Small intestine (tissue), 16 donors: ENCODE results near the gene OTOR. TPM values are rescaled to one million over a fixed set of nuclear protein-coding genes. Genes with fewer than 3 reads are reported as not detected.

Experiments used
- DNase-seq, 2 donors: peaks; one replicate each; pipeline versions ENCODE4 v3.0.0 to v3.0.0-alpha.2; 2013
- FAIRE-seq: peaks from 2 replicates; lab custom pipeline; 2012; peaks lifted over from hg19 to GRCh38; lab: Jason Lieb, UNC
- H3K27ac ChIP-seq, 3 donors: one replicate each; pipeline ENCODE4 v1.5.1; 2013; ENCODE audit warnings: low read length in 2 of 3, mild to moderate bottlenecking in 2 of 3, control low read depth in 1 of 3, inconsistent platforms in 1 of 3, low read depth in 1 of 3, moderate library complexity in 1 of 3
- H3K27me3 ChIP-seq, 3 donors: one replicate each; pipeline ENCODE4 v1.6.1; 2013; ENCODE audit warnings: low read length in 3 of 3, inconsistent platforms in 1 of 3; ENCODE audit not compliant: control insufficient read depth in 3 of 3, insufficient read depth in 3 of 3
- H3K36me3 ChIP-seq, 3 donors: one replicate each; pipeline ENCODE4 v1.6.1; 2013; ENCODE audit warnings: low read length in 3 of 3, inconsistent platforms in 1 of 3, low read depth in 1 of 3, mild to moderate bottlenecking in 1 of 3, moderate library complexity in 1 of 3; ENCODE audit not compliant: control insufficient read depth in 3 of 3, insufficient read depth in 2 of 3
- H3K4me1 ChIP-seq, 3 donors: one replicate each; pipeline ENCODE4 v1.6.1; 2013; ENCODE audit warnings: low read length in 2 of 3, inconsistent platforms in 1 of 3, low read depth in 1 of 3, mild to moderate bottlenecking in 1 of 3, moderate library complexity in 1 of 3; ENCODE audit not compliant: control insufficient read depth in 3 of 3, insufficient read depth in 2 of 3
- H3K4me3 ChIP-seq, 3 donors: one replicate each; pipeline ENCODE4 v1.5.1; 2013; ENCODE audit warnings: low read length in 3 of 3, control low read depth in 1 of 3, inconsistent platforms in 1 of 3, low read depth in 1 of 3, mild to moderate bottlenecking in 1 of 3, moderate library complexity in 1 of 3
- H3K9me3 ChIP-seq, 2 donors: one replicate each; pipeline ENCODE4 v1.6.1; 2013; ENCODE audit warnings: low read depth in 1 of 2, low read length in 1 of 2; ENCODE audit not compliant: control insufficient read depth in 2 of 2, insufficient read depth in 1 of 2
- WGBS, 3 donors: extraction: QIAGEN DNeasy Blood & Tissue Kit; methylation state at CpG; one replicate each; pipeline ENCODE4 v1.1.7; 2013; 5-methylcytosine and 5-hydroxymethylcytosine counted together
- long read RNA-seq, 10 donors: transcript quantifications; one replicate each; lab custom pipeline, GENCODE V29; 2026
- polyA plus RNA-seq, 4 donors: library from polyadenylated mRNA; stranded (reverse) in 3 of 4; unstranded in 1 of 4; fragments of 200-250 nt in 3 of 4; fragments of 120-200 nt in 1 of 4; gene quantifications; one replicate each; pipeline versions ENCODE4 v1.2.1 to v1.2.3, GENCODE V29; 2013
- donor health status: healthy with polysubstance abuse.
- donor health status: control.
- donor health status: control.
- donor health status: Bipolar disorder and iron deficiency.
- donor health status: healthy.

Gene OTOR
- not detected for polyA plus RNA-seq
- long read RNA-seq, donor 1 = 0 reads
- long read RNA-seq, donor 2 = 0 reads
- long read RNA-seq, donor 3 = 0 reads
- long read RNA-seq, donor 4 = 0 reads
- long read RNA-seq, donor 5 = 0 reads
- long read RNA-seq, donor 6 = 0 reads
- long read RNA-seq, donor 7 = 0 reads
- long read RNA-seq, donor 8 = 0 reads
- long read RNA-seq, donor 9 = 0 reads
- long read RNA-seq, donor 10 = 0 reads

- WGBS, 3 donors = 77 to 83% (median 79%) methylated on average over 5 of the region's 5 CpGs
- DNase-seq = no peak
- Histone ChIP-seq H3K27me3 (peaks cover 0 to 4% (median 2%) of the 10 kb centered on the region in 3 donors), H3K36me3 (no peaks in the 10 kb centered on the region), H3K4me3 (no peak within 1 kb of the TSS), H3K4me1 (no peaks in the 10 kb centered on the region), H3K27ac (no peak within 1 kb of the TSS), H3K9me3 (no peaks in the 10 kb centered on the region)
- no peak for FAIRE-seq
Observed at GRCh38 chr20:16748308-16748900, at the start of gene OTOR. Gene OTOR, plus strand, starts transcription at chr20:16748358. Its CDS starts 44 bp downstream, at chr20:16748402.

GRCh38 chr20:16699293-16699692, 48.9 kb upstream of the OTOR start:
- Histone ChIP-seq H3K36me3 (no peaks in the 10 kb centered on the region), H3K27ac (no peak overlapping the region), H3K4me3 (no peak overlapping the region), H3K9me3 (no peaks in the 10 kb centered on the region), H3K4me1 (no peaks in the 10 kb centered on the region), H3K27me3 (no peaks in the 10 kb centered on the region)
- WGBS, 3 donors = 70 to 76% (median 72%) methylated on average over 4 of the region's 4 CpGs
- no peak for FAIRE-seq
- no peak for DNase-seq

- DNase-seq = peak; percentile 5 to 30
- no peak for FAIRE-seq
- Histone ChIP-seq H3K27me3 (peaks cover 0 to 2% (median 0%) of the 10 kb centered on the region in 3 donors), H3K36me3 (no peaks in the 10 kb centered on the region), H3K4me1 (no peaks in the 10 kb centered on the region), H3K9me3 (peaks cover 0 to 7% of the 10 kb centered on the region in 2 donors), H3K27ac (no peak overlapping the region), H3K4me3 (no peak overlapping the region)
- 44 to 78% (median 54%) methylated on average over 3 of the region's 3 CpGs for WGBS, 3 donors
Observed at GRCh38 chr20:16701296-16701695, 46.9 kb upstream of the OTOR start.

GRCh38 chr20:16703570-16703969, 44.6 kb upstream of the OTOR start:
- no peak overlapping the region for H3K27ac ChIP-seq
- H3K36me3 ChIP-seq = no peaks in the 10 kb centered on the region
- H3K9me3 ChIP-seq = peaks cover 0 to 8% of the 10 kb centered on the region in 2 donors
- H3K27me3 ChIP-seq = peaks cover 0 to 2% (median 0%) of the 10 kb centered on the region in 3 donors
- H3K4me3 ChIP-seq = no peak overlapping the region
- 83 to 91% (median 84%) methylated on average over 4 of the region's 4 CpGs for WGBS, 3 donors
- DNase-seq (no peak), FAIRE-seq (no peak)
- H3K4me1 ChIP-seq = no peaks in the 10 kb centered on the region

- Histone ChIP-seq H3K4me1 (no peaks in the 10 kb centered on the region), H3K9me3 (peaks cover 0 to 8% of the 10 kb centered on the region in 2 donors), H3K27ac (no peak overlapping the region), H3K27me3 (peaks cover 0 to 2% (median 0%) of the 10 kb centered on the region in 3 donors), H3K4me3 (no peak overlapping the region), H3K36me3 (no peaks in the 10 kb centered on the region)
- DNase-seq (no peak), FAIRE-seq (no peak)
- 86 to 94% (median 90%) methylated on average over 3 of the region's 3 CpGs for WGBS, 3 donors
Observed at GRCh38 chr20:16707674-16708073, 40.5 kb upstream of the OTOR start.

GRCh38 chr20:16708602-16709001, 39.6 kb upstream of the OTOR start:
- Histone ChIP-seq H3K4me3 (no peak overlapping the region), H3K9me3 (peaks cover 0 to 8% of the 10 kb centered on the region in 2 donors), H3K27ac (no peak overlapping the region), H3K27me3 (peaks cover 0 to 2% (median 0%) of the 10 kb centered on the region in 3 donors), H3K36me3 (no peaks in the 10 kb centered on the region), H3K4me1 (no peaks in the 10 kb centered on the region)
- no peak for FAIRE-seq
- DNase-seq = no peak

- Histone ChIP-seq H3K4me1 (no peaks in the 10 kb centered on the region), H3K9me3 (peaks cover 0 to 8% of the 10 kb centered on the region in 2 donors), H3K27me3 (peaks cover 0 to 2% (median 0%) of the 10 kb centered on the region in 3 donors), H3K4me3 (no peak overlapping the region), H3K36me3 (no peaks in the 10 kb centered on the region), H3K27ac (no peak overlapping the region)
- FAIRE-seq (no peak), DNase-seq (peak in 1 of 2 donors; percentile 27)
Observed at GRCh38 chr20:16709017-16709416, 39.1 kb upstream of the OTOR start.

GRCh38 chr20:16710781-16711180, 37.4 kb upstream of the OTOR start:
- no peak for FAIRE-seq

More at GRCh38 chr20:16710781-16711180, 37.4 kb upstream of the OTOR start:
- no peak for DNase-seq
- H3K4me1 ChIP-seq = no peaks in the 10 kb centered on the region
- H3K36me3 ChIP-seq = no peaks in the 10 kb centered on the region
- WGBS, 3 donors = 88 to 99% (median 88%) methylated on average over 3 of the region's 3 CpGs
- H3K27ac ChIP-seq = no peak overlapping the region
- H3K4me3 ChIP-seq = no peak overlapping the region
- peaks cover 0 to 11% (median 0%) of the 10 kb centered on the region in 3 donors for H3K27me3 ChIP-seq
- H3K9me3 ChIP-seq = peaks cover 0 to 6% of the 10 kb centered on the region in 2 donors
